Fibroblast of gingiva (primary cell): ENCODE measurements around the gene NIM1K.
A peak's percentile ranks its signal among the peaks of the same experiment; 100 is the strongest.
"Not testable (repeated sequence)": the region's sequence is repeated elsewhere in the genome, so short reads cannot be mapped to it uniquely, and the experiment has no call there.

Experiments
- DNase-seq: peaks from one replicate; pipeline ENCODE4 v3.0.0-alpha.2; 2011; ENCODE audit warnings: low read depth

Gene NIM1K

GRCh38 chr5:43191740-43192557 is at the start of gene NIM1K:
TSS of gene NIM1K (plus strand) at chr5:43192225. CDS start at chr5:43245776, 53,551 bp downstream.
- peak; percentile 35 for DNase-seq

- DNase-seq: no peak
Measured at GRCh38 chr5:43145071-43145470, 47.0 kb upstream of the NIM1K start.

GRCh38 chr5:43146958-43147357 is 45.1 kb upstream of the NIM1K start:
- no peak for DNase-seq

GRCh38 chr5:43148417-43148816 is 43.6 kb upstream of the NIM1K start:
- DNase-seq: no peak

DNA sequence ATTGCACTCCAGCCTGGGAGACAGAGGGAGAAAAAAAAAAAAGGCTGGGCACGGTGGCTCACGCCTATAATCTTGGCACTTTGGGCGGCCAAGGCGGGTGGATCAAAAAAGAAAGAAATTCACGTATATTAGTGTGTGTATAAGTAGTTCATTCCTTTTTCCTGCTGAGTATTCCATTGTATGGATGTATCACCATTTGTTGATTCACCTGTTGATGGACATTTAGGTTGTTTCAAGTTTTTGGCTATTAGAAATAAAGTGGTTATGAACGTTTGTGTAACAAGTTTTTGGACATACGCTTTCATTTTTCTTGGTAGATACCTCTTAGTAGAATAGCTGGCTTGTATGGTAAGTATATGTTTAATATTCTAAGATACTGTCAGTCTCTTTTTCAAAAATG is 42.8 kb upstream of the NIM1K start:
- no peak for DNase-seq

DNA sequence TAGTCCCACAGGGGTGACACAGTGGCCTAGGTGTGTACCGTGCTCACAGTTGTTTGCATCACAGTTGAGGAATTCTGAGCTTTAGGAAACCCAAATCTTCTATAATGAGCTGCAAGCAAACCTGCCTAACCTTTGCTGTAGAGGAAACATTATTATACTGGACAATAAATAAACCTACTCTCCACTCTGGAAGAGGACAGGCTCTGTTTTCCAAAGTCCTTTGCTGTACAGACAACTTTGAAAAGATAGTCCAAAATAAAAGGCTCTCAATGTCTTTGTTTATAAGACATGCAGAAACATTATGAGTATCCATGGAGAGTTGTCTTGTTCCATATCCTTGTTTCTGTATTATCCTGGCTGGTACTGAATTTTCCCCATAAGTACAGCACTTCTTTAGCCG is 42.0 kb upstream of the NIM1K start:
- DNase-seq: no peak

DNA sequence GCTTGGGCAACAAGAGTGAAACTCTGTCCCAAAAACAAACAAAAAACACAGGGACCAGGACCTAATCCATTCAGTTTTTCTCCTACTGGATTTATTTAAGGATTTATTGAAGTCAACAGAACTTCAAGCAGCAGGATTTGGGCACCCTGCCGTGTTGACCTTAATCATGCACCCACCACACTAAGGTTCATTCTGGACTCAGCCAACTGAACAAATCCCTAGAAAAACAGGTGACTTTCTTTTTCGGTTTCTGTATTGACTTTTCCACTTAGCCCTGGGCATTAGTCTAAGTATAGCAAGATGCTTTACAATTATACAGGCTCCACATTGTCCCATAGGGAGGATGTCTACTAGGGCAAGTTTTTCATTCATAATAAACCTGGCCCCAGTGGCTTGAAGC is 41.3 kb upstream of the NIM1K start:
- DNase-seq: no peak

GRCh38 chr5:43152946-43153345 is 39.1 kb upstream of the NIM1K start:
- peak; percentile 76 for DNase-seq

DNA sequence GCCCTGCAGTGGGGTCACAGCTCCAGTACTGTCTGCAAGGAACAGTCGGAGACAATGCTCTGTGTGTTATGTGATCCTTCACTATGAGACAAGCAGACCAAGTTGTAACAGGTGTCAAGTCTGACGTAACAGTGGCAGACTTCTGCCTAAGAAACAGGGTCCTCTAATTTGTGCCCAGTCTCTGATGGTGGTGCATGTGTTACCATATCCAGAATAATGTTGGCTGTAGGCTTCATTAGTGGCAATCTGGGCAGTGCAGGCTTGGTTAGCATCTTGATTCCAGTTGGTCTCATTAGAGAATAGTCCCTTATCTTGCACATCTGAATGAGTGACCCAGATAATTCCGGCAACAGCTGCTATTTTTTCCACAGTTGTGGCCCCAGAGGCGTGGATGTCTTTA is 37.6 kb upstream of the NIM1K start:
- no peak for DNase-seq

GRCh38 chr5:43155394-43156096 is 36.5 kb upstream of the NIM1K start:
- DNase-seq: no peak

DNA sequence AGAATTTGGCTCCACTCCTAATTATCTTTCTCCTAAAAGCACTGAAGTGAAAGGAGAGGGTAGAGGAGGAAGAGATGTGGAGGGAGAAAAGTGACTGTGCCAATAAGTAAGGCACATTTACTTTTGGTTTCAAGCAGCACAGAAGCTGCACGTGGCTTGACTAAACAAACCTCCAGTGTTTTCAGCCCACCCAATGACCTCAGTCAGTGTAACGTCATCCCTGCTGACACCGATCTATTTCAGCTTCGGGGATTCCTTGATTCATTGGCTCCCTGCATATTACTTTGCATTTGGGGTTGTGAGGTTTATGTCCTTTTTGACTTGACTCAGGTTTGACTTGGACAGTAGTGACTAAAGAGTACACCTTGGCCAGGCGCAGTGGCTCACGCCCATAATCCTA is 35.6 kb upstream of the NIM1K start:
- DNase-seq: no peak

DNA sequence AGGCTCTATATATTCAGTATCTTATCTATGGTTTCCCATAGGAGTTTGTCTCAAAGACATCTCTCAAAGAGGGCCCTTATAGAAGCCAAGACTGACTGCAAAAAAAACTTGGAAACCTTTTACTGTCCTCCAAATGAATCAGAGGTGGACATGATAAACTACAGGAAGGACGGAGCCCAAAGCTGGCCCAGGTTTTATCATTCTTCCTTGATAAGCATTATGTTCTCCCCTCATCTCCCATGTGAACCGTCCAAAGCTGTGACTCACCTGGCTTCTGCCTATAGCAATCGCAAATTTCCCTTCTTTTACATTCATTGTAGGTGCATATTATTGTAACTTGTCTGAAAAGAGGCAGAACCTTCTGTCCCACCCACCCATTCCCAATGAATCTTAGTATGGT is 35.0 kb upstream of the NIM1K start:
- DNase-seq: no peak

DNA sequence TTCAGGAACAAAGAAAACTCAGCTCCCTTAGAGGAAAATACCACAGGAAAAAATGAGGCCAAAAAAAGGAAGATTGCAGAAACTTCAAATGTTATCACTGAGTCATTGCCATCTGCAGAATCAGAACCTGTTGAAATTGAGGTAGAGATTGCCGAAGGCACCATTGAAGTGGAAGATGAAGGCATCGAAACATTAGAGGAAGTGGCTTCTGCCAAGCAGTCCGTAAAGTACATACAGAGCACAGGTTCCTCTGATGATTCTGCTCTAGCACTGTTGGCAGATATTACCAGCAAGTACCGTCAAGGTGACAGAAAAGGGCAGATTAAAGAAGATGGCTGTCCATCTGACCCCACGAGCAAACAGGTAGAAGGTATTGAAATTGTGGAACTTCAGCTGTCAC is 30.8 kb upstream of the NIM1K start:
- DNase-seq: no peak

GRCh38 chr5:43164801-43165200 is 27.2 kb upstream of the NIM1K start:
- not testable (repeated sequence) for DNase-seq

DNA sequence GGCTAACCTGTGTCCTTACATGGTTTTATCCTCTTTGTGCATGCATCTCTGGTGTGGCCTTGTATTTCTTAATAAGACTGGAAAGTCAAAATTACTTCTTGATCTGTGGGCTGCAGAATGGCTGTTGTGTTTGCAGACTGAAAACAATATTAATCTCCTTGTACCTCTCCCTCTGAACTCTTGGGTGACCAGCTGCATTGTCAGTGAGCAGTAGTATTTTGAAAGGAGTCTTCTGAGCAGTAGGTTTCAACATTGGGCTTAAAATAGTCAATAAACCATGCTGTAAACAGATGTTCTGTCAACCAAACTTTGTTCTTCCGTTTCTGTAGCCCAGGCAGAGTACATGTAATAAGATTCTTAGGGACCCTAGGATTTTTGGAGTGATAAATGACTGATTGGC is 26.7 kb upstream of the NIM1K start:
- no peak for DNase-seq

DNA sequence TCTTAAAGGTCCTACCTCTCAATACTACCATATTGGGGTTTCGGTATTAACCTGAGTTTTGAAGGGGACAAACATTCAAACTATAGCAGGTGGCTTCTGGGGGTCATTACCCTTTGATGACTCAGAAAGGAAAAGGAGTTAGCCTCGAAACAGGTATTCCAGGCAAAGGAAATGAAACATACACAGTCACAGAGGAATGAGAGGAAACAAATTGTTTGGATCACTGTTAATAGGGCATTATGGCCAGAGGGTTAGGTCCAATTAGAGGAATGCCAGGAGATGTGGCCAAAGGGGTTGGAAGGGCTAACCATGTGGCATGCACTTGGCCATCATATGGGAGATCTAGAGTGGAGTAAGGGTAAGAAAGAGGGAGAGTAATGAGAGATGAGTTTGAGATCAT is 23.9 kb upstream of the NIM1K start:
- no peak for DNase-seq

DNA sequence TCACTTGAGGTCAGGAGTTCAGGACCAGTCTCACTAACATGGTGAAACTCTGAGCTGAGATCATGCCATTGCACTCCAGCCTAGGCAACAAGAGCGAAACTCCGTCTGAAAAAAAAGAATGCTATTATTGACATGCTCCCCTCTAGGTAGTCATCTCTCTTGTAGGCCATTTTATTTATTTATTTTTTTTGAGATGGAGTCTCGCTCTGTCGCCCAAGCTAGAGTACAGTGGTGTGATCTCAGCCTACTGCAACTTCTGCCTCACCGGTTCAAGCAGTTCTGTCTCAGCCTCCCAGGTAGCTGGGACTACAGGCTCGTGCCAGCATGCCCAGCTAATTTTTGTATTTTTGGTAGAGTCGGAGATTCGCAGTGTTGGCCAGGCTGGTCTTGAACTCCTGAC is 20.6 kb upstream of the NIM1K start:
- DNase-seq: no peak

- no peak for DNase-seq
Measured at GRCh38 chr5:43171926-43172325, 20.1 kb upstream of the NIM1K start.

GRCh38 chr5:43172779-43173178 is 19.2 kb upstream of the NIM1K start:
- DNase-seq: no peak

- no peak for DNase-seq
Measured at GRCh38 chr5:43174586-43174985, 17.4 kb upstream of the NIM1K start.

DNA sequence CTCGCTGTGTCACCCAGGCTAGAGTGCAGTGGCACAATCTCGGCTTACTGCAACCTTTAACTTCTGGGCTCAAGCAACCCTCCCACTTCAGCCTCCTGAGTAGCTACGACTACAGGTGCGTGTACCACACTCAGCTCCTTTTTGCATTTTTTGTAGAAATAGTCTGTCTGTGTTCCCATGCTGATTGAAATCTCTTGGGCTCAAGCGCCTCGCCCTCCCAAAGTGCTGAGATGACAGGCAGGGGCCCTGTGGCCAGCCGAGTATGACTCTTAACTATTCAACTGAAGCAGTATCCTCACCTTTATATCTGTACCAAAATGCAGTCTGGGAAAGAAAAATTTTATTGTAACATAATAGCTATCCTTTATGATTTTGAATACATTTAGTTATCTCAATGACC is 12.2 kb upstream of the NIM1K start:
- no peak for DNase-seq

- no peak for DNase-seq
Measured at GRCh38 chr5:43182421-43182820, 9.6 kb upstream of the NIM1K start.

- not testable (repeated sequence) for DNase-seq
Measured at GRCh38 chr5:43183101-43183500, 8.9 kb upstream of the NIM1K start.
